ENCODE measurements around the gene PDS5A. TPM values are rescaled to one million over a fixed set of nuclear protein-coding genes. Genes with fewer than 3 reads are reported as not detected.

The PDS5A gene
- total and polyA plus RNA-seq, 2 of the 13 experiments (the other 11 are each of a cell fraction or from before 2014, with no cell fraction given): 31.8 to 57.0 TPM

DNA sequence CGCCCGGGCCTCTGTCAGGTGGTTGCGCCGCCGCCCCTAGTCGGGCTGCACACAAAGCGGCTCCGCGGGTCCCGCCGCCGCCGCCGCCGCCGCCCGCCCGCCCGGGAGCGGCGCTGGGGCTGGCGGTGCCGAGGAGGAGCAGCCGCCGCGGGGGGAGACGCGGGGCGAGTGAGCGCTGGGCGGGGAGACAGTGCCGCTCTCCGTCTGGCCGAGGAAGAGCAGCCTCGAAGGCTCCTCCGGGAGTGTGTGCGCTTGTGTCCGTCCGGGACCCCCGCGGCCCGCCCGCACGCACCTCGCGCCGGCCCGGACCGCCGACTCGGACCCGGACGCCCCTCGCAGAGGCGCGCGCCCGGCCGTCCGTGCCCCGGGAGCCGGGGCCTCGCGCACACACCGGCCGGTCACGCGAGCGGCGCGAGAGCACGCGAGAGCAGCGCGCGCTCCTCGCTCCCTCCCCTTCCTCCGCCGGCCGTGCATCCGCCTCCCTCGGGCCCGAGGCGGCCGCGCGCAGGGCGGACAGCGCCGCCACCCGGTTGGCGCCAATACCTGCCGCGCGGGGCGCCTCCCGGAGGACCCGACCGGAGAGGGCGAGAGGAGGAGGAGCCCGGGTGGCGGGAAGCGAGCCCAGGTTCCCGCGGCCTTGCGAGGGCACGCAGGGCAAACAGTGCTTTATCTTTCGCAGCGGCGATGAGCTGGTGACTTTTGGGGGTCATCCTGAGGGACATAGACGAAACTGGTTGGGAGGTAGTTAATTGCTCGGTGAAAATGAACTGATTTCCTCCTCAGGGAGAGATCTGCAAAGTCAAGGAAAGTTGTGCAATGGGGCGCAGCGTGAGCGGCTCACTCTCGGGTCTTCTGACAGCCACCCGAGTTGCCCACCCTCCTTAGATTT, at the start of gene PDS5A (continued):
- TF ChIP-seq, protein P1, sequence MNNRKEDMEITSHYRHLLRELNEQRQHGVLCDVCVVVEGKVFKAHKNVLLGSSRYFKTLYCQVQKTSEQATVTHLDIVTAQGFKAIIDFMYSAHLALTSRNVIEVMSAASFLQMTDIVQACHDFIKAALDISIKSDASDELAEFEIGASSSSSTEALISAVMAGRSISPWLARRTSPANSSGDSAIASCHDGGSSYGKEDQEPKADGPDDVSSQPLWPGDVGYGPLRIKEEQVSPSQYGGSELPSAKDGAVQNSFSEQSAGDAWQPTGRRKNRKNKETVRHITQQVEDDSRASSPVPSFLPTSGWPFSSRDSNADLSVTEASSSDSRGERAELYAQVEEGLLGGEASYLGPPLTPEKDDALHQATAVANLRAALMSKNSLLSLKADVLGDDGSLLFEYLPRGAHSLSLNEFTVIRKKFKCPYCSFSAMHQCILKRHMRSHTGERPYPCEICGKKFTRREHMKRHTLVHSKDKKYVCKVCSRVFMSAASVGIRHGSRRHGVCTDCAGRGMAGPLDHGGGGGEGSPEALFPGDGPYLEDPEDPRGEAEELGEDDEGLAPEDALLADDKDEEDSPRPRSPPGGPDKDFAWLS (CRISPR knock-in tag; IDR thresholded peaks at IDR 0.05; ENCODE audit: borderline replicate concordance): no peak
- TF ChIP-seq SOX5 (CRISPR knock-in tag; IDR thresholded peaks at IDR 0.05; ENCODE audit: borderline replicate concordance) (no peak), SUZ12 (IDR thresholded peaks at IDR 0.05; ENCODE audit: low read depth, low read length) (no peak), TBL1XR1 (IDR thresholded peaks at IDR 0.05; ENCODE audit: borderline replicate concordance, low read length, partially characterized antibody) (no peak), MEIS1 (CRISPR knock-in tag; IDR thresholded peaks at IDR 0.05; ENCODE audit: borderline replicate concordance) (peak; percentile 82; the same call in 1 of the 2 replicates), ZNF160 (CRISPR knock-in tag; IDR thresholded peaks at IDR 0.05) (peak; percentile 91), ZNF296 (CRISPR knock-in tag; conservative IDR thresholded peaks at IDR 0.05) (no peak), NFKBIZ (CRISPR knock-in tag; IDR thresholded peaks at IDR 0.05) (no peak), PCBP2 (optimal IDR thresholded peaks at IDR 0.05; ENCODE audit: low read depth, low read length, poor library complexity, severe bottlenecking) (no peak), ZNF883 (CRISPR knock-in tag; IDR thresholded peaks at IDR 0.05; ENCODE audit: not compliant biosample characterization) (peak; percentile 87), SATB2 (CRISPR knock-in tag; IDR thresholded peaks at IDR 0.05) (no peak), RORA (CRISPR knock-in tag; IDR thresholded peaks at IDR 0.05) (no peak), RBM22 (optimal IDR thresholded peaks at IDR 0.05; ENCODE audit: low read length) (no peak), ZNF616 (CRISPR knock-in tag; IDR thresholded peaks at IDR 0.05; ENCODE audit: low read depth) (peak; percentile 87), ZNF24 (IDR thresholded peaks at IDR 0.05) (no peak), ZNF782 (CRISPR knock-in tag; IDR thresholded peaks at IDR 0.05; ENCODE audit: borderline replicate concordance) (no peak), SMARCE1 (IDR thresholded peaks at IDR 0.05; ENCODE audit: borderline replicate concordance) (no peak), ZNF564 (CRISPR knock-in tag; IDR thresholded peaks at IDR 0.05) (no peak)
- TF ChIP-seq, protein P2, sequence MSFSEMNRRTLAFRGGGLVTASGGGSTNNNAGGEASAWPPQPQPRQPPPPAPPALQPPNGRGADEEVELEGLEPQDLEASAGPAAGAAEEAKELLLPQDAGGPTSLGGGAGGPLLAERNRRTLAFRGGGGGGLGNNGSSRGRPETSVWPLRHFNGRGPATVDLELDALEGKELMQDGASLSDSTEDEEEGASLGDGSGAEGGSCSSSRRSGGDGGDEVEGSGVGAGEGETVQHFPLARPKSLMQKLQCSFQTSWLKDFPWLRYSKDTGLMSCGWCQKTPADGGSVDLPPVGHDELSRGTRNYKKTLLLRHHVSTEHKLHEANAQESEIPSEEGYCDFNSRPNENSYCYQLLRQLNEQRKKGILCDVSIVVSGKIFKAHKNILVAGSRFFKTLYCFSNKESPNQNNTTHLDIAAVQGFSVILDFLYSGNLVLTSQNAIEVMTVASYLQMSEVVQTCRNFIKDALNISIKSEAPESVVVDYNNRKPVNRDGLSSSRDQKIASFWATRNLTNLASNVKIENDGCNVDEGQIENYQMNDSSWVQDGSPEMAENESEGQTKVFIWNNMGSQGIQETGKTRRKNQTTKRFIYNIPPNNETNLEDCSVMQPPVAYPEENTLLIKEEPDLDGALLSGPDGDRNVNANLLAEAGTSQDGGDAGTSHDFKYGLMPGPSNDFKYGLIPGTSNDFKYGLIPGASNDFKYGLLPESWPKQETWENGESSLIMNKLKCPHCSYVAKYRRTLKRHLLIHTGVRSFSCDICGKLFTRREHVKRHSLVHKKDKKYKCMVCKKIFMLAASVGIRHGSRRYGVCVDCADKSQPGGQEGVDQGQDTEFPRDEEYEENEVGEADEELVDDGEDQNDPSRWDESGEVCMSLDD (CRISPR knock-in tag; IDR thresholded peaks at IDR 0.05; ENCODE audit: borderline replicate concordance): peak; percentile 50; the same call in 1 of the 2 replicates
- TF ChIP-seq, protein P3, sequence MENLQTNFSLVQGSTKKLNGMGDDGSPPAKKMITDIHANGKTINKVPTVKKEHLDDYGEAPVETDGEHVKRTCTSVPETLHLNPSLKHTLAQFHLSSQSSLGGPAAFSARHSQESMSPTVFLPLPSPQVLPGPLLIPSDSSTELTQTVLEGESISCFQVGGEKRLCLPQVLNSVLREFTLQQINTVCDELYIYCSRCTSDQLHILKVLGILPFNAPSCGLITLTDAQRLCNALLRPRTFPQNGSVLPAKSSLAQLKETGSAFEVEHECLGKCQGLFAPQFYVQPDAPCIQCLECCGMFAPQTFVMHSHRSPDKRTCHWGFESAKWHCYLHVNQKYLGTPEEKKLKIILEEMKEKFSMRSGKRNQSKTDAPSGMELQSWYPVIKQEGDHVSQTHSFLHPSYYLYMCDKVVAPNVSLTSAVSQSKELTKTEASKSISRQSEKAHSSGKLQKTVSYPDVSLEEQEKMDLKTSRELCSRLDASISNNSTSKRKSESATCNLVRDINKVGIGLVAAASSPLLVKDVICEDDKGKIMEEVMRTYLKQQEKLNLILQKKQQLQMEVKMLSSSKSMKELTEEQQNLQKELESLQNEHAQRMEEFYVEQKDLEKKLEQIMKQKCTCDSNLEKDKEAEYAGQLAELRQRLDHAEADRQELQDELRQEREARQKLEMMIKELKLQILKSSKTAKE (CRISPR knock-in tag; IDR thresholded peaks at IDR 0.05; ENCODE audit: borderline replicate concordance): 0 out of 2 replicates have a peak, but pooled peaks have one; percentile 45
- TF ChIP-seq, protein P4, sequence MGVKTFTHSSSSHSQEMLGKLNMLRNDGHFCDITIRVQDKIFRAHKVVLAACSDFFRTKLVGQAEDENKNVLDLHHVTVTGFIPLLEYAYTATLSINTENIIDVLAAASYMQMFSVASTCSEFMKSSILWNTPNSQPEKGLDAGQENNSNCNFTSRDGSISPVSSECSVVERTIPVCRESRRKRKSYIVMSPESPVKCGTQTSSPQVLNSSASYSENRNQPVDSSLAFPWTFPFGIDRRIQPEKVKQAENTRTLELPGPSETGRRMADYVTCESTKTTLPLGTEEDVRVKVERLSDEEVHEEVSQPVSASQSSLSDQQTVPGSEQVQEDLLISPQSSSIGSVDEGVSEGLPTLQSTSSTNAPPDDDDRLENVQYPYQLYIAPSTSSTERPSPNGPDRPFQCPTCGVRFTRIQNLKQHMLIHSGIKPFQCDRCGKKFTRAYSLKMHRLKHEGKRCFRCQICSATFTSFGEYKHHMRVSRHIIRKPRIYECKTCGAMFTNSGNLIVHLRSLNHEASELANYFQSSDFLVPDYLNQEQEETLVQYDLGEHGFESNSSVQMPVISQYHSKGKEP (CRISPR knock-in tag; IDR thresholded peaks at IDR 0.05): no peak

Data from HepG2 (cell line).